Stimulated activated CD4-positive, alpha-beta T cell treated with anti-CD3 and anti-CD28 coated beads, Interleukin-1b, Interleukin-23, amount 100 ng/mL, for 4 hours (primary cell): ENCODE data around the gene RCN1.
"Not testable (repeated sequence)": the region's sequence is repeated elsewhere in the genome, so short reads cannot be mapped to it uniquely, and the experiment has no call there.

ENCODE experiments used
- DNase-seq, 2 donors: peaks; one replicate each; pipeline ENCODE4 v3.0.0-alpha.2; 2020; ENCODE audit warnings: low read depth in 2 of 2

Gene RCN1

GRCh38 chr11:32113200-32113919 lies 22.5 kb downstream of the RCN1 start:
- no peak for DNase-seq

- DNase-seq = no peak
These were observed 23.0 kb downstream of the RCN1 start for GRCh38 chr11:32113920-32114203.

DNA sequence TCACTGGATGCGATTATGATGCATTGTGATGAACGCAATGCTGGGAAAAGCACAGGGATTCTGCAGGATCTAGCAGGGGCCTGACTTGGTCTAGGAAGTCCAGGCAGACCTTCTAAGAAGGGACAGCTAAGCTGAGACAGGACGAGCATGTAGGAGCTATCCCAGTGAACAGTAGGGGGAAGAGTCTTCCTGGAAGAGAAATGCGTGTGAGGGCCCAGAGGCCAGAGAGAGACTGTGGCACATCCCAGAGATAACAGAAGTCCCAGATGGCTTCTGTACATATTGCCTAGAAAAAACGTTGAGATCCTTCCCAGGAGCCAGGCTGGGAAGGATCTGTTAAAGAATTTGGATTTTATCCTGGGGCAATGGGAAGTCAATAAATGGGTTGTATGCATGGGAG lies 24.6 kb downstream of the RCN1 start:
- DNase-seq = no peak

GRCh38 chr11:32116668-32117067 lies 25.8 kb downstream of the RCN1 start:
- no peak for DNase-seq

DNA sequence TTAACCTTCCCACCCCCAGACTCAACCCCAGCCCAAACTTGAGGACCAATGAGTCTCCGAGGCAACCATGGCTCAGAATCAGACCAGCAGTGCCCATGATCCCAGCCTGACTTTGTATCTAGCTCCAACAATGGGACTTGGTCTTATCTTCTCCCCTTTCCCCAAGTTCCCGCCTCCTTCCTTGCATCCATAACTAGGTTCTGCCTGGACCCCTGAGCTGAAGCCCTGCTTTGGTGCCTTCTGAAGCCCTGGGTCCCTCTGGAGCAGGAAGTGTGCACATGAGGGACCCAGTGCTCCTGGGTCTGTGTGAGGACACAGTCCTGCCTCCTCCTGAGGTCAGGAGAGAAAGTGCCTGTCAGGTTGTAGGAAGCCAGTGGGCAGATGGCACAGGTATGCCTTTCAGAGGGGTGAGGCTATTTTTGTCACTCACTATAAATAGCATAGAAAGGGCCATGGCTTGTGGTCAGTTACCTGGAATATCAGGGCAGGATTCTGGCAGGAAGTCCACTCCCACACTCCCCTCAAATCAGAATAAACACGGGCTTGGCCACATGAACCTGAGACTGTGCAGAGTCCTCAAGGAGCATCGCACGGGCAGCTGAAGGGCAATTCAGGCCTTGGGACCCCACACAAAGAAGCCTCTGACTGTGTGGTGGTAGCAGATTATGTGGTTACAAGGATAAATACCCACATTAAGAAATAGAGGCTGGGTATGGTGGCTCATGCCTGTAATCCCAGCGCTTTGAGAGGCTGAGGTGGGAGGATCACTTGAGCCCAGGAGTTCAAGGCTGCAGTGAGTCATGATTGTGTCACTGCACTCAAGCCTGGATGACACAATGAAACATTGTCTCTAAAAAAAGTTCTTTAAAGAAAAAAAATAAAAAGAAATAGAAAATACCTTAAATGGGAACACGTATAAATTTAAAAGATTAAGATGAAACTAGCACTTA lies 27.4 kb downstream of the RCN1 start:
- DNase-seq = no peak

GRCh38 chr11:32119139-32119538 lies 28.3 kb downstream of the RCN1 start:
- DNase-seq = not testable (repeated sequence)

DNA sequence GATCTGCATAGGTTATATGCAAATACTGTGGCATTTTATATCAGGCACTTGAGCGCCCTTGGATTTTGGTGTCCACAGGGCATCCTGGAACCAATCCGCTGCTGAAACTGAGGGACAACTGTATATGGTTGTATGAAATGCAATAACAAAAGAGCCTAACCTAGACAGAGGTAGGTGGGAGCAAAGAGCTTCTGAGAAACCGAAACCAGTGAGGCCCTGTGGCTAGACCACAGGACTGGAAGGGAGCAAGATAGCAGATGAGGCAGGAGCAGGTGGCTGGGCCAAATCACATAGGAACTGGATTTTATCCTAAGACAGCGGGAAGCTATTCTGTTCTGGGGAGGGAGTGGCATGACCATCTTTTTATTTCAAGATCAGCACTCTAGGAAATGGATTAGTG lies 30.1 kb downstream of the RCN1 start:
- no peak for DNase-seq

- DNase-seq = no peak
These were observed 31.3 kb downstream of the RCN1 start for GRCh38 chr11:32122200-32122599.

GRCh38 chr11:32131321-32131720 lies 40.4 kb downstream of the RCN1 start:
- DNase-seq = no peak

DNA sequence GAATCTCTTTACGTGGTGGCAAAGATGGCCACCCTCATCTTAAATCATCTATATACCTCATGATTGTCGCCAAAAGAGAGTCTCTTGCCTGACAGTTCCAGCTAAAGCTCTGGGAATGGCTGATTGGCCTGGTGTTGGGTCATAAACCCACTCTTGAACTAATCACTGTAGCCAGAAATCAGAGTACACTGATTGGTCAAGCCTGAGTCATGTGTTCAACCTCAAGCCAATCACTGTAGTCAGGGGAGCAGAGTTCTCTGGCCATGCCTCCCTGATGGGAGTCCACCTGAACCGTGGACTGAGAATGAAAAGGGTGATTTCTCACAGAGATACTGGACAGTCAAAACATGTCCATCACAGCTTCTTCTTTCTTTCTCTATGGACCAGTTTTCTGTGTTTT lies 45.8 kb downstream of the RCN1 start:
- DNase-seq = no peak

DNA sequence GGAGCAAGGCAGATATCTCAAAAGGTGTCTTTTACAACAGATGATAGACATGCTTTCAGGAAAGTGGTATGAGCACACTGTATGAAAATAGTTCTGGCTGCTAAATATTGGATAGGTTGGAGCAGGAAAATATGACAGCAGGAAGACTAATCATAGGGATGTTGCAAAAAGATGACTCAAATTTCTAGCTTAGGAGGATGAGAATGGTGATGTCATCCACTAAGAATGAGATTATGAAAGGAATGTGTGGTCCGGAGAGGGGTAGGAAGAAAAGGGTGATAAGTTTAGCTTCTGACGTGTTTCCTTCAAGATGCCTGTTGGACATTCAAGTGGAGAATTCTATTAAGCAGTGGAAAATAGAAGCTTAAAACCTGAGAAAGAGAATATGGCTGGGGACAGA lies 46.4 kb downstream of the RCN1 start:
- no peak for DNase-seq

DNA sequence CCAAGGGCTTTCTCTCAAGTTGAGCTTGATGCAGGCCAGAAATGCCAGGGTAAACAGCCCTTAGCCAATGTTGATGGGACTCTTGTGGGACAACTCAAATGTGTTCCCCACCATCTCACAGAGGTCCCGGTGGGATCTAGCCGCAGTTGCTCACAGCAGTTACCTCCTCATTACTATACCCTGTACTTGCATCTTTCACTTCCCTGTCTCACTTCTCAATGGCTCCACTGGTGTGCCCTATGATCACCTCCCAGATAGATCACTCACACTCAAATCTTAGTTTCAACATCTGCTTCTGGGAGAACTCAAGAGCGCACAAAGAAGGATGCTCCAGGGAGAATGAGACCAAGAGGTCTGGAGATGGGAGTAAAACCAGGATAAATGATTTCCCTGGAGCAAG lies 47.0 kb downstream of the RCN1 start:
- DNase-seq = no peak

GRCh38 chr11:32138902-32139301 lies 48.0 kb downstream of the RCN1 start:
- DNase-seq = no peak

- DNase-seq = no peak
These were observed 49.1 kb downstream of the RCN1 start for GRCh38 chr11:32139896-32140520.

DNA sequence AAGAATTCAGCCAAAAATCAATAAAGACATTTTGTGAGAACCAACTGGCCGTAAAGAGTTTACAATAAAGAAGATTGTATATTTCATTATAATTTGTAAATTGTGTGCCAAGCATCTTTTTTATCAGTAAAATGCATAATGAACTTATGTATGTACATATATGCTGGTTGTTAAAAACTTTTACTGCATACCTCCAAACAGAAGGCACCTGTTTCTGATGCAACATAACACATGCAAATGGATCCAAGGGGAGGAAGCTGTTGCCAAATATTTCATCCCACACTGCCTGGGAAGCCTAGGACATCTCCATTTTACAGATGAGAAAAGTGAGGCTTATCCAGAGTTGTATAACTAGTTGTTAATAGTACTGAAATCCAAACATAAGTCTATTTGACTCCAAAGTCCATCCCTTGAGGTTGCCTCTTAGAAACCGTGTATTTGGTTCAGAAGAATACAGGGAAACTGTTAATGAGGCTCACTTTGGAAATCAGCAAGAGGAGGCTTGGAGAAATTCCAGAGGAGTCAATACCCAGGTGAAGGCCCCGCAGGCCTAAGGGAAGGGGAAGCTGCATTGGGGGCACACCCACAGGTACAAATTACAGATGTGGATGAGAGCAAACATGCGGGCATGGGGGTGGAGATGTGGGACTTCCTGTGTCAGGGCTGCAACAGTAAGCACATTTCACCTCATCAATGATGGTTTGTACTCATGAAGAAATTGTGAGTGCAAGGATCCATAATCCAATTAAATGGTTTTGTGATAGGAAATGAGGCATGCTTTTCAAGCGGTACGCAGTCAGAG lies 51.1 kb downstream of the RCN1 start:
- DNase-seq = no peak

DNA sequence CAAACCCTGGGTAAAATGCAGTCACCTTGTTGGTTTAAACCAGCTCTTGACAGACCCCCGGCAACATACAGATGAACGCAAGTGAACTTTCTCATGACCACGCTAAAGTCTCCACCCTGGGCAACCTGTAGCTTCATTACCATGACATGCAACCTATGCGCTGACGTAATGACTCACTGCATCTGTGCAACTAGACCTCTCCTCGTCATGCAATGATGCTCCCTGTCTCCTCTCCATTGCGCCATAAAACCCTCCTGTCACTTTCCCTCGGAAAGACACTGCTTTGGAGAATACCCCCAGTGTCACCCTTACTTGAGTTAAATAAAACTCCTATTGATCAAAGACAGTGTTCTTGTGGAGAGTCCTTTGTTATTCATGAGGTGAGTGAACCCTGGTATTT lies 52.5 kb downstream of the RCN1 start:
- DNase-seq = no peak

- no peak for DNase-seq
These were observed 54.4 kb downstream of the RCN1 start for GRCh38 chr11:32145282-32145681.

DNA sequence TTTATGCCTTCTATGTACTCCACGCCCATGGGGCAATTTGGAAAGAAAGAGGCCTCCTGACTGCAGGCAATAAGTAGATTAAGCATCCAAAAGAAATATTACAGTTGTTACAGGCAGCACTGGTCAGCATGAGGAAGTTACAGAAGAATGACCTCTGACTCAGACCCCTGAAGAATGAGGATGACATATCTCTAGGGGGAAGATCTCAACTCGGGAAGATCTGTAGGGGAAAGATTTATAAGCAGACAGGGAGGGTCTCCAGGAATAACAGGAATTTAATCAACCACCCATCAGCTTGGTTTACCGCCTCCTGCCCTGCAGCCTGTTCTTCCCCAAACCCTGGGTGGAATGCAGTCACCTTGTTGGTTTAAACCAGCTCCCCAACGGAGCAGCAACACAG lies 58.0 kb downstream of the RCN1 start:
- no peak for DNase-seq

DNA sequence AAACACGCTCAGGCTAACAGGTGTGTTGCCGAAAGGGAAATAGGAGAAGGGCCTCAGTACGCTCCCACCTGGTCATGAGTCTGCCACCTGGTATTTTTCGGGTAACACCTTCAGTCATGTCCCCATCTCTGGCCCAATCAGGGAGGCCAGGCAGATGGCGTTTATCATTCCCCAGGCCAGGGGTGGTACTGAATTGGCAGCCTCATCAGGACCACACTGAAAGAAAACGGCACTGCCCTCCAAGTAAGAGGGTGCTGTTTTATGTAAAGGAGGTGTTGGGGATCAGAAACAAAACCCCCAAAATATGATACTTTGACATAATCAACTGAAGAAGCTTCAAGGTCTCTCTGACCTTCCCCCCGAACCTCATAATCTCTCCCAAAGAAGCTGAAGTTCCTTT lies 58.9 kb downstream of the RCN1 start:
- no peak for DNase-seq

DNA sequence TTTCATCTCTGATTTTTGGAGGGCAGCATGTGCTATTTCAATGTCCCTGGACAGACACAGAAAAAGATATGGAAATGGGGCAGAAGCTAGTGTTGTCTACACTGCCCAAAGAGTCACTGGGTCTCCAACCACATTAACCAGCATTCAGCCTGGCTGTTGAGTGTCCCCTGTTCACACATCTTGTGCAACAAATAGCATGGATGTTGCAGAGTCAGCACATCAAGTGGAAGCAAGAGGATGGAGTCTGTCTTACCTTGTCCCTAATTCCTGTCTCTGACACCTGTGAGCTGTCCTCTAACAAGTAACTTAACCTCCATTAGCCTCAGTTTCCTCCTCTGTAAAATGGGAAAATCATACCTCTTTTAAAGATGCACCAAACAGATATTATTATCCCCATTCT lies 60.2 kb downstream of the RCN1 start:
- no peak for DNase-seq

DNA sequence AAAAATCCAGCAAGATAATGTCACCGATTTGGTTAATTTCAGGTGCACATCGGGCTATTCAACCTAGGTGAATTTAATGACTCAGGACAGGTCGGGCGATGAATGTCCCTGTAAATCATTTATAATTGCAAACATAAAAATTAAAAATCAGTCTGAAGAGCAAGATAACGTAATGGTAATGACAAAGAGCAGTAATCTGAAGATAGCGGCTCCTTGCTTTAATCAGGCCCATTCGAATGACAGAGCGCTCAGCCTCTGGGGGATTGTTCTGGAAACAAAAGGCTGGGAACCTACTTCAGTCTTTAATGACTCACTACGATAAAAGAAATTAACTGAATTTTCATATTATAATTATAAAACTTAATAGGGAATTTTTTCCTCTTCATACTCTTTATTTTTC lies 61.3 kb downstream of the RCN1 start:
- no peak for DNase-seq

- no peak for DNase-seq
These were observed 61.9 kb downstream of the RCN1 start for GRCh38 chr11:32152821-32153220.
